Amniotic stem cell (primary cell): ENCODE data around the gene USP9X.
"Not testable (repeated sequence)": the region's sequence is repeated elsewhere in the genome, so short reads cannot be mapped to it uniquely, and the experiment has no call there.

ENCODE experiments used
- DNase-seq: peaks from one replicate; lab custom pipeline; 2025; lab: John Stamatoyannopoulos, UW

USP9X gene

DNA sequence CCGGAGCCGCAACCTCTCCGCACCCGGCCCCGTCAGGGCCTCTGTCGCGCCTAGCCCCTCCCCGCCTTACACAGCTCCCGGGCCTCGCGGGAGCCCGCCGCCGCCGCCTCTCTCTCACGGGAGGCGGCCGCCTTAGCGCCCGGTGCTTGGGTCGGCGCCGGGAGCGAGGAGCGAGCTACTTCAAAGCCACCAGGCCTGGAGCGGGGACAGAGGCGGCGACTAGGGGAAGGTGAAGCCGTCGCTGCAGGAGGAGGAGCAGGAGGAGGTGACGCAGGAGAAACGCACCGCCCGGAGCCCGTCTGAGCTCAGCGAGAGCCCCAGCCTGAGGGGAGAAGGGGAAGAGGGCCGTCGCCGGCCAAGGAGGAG is 250 bp downstream of the USP9X start:
- DNase-seq, result no peak

DNA sequence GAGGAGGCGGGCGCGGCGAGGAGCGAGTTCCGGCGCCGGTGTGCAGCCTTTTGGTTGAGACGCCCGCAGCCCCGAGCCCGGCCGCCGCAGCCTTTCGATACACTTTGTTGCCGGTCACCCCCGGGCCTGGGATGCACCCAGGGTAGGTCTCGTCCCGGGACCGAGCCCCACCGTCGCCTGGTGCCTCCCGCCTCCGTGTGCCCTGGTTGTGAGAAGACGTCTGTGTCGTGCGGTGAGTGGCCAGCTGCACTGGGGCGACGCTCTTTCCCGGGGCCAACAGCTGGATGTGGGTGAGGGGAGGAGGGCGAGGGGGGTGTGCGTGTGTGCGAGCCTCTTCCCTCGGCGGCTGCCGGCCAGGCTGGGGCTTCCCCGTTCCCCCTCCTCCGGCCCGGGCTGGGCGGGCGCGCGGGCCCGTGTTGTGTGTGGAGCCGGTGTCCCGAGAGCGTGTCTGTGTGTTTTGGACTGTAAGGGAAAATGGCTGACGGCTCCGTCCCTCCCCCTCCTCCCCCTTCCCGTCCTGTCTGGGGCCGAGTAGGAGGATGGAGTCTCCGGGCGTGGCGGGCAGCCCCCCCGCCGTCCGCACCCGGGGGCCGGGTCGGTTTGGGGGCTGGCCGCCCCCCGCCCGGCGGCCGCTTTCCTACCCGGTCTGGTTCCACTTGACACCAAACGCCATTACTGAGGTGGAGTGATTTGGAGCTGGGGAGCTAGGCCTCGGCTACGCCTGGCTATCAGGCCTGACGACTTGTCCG is 807 bp downstream of the USP9X start:
- no peak for DNase-seq

DNA sequence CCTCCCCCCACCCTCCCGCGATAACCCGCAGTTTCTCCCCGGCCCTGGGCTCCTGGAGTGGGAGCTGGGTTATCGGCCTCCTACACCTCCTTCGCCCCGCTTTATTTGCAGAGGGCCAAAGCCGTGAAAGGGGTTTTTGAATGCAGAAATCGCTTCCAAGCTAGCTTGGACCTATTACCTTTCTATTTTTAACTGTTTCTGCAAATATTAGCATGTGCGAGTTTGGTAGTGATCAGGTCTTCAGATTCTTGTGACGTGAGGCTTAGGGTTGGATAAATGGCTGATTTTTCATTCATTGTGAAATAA is 1.3 kb downstream of the USP9X start:
- DNase-seq, result peak; percentile 39

DNA sequence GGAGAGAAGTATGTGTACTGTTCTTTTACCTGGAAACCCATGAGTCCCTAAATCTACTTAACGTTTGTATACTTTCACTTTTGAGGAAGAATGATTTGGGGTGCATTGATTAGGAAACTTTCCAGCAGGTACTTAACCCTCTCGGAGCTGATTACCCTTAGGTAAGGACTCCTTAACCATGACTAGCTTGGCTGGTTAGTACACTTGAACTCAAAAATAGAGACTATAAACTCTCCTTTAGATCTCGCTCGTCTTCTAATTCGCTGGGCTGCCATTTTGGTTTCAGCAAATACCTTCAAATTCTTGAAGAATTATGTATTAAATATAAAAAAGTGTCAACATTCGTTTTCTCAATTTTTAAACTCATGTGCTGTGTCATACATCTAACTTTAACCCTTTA is 2.0 kb downstream of the USP9X start:
- no peak for DNase-seq

DNA sequence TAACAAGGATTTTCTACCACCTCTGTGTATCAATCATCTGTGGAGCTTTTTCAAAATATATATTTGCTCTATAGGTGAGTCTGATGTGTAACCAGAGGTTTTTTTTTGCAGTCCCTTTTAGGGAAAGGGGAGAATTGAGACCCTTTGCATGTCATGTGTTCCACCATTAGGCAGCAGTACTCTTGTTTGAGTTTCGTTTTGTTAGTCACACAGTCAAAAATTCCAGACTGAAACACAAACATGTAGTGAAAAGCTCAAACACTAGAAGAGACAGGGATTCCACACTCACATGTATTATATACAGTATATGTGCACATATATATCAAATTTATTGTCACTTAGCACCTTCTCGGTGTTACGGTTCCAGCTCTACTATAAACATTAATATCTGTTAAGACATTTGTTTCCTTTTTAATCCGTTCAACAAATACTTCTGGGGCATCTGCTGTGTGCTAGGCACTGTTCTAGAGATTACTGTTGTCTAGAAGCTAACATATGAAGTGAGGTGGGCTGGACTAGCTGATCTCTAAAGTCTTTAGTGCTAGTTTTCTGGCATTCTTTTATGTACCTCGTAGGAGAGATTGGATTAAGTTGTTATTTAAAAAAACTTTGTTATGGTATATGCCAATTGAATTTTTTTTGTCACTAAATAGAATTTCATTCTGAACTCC is 5.5 kb downstream of the USP9X start:
- DNase-seq, result no peak

DNA sequence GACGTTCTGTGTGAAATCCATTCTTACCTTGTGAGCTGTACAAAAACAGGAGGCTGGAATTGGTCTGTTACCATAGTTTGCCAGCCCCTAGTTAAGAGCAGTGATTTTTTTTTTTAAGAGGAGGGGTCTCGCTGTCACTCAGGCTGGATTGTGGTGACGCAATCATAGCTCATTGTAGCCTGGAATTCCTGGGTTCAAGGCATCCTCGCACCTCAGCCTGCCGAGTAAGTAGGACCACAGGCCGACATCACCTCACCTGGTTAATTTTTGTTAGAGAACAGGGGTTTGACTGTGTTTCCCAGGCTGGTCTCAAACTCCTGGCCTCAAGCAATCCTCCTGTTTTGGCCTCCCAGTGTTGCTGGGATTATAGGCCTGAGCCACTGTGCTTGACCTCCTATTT is 7.5 kb downstream of the USP9X start:
- DNase-seq, result no peak

DNA sequence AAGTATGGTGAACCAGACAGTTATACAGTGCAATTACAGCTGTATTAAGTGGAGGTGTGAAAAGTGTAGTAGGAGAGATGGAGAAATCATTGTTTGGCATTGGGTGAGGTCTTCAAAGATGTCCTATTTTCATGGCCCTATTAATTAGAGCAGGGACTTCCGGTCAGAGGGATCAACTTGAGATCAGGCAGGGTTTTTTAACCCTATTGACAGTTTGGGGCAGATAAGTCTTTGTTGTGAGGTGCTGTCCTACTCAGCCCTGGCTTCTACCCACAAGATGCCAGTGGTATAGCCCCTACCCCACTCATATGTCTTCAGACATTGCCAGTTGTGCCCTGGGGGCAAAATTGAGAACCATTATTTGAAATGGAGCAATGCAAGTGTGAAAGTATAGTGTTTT is 9.9 kb downstream of the USP9X start:
- no peak for DNase-seq

DNA sequence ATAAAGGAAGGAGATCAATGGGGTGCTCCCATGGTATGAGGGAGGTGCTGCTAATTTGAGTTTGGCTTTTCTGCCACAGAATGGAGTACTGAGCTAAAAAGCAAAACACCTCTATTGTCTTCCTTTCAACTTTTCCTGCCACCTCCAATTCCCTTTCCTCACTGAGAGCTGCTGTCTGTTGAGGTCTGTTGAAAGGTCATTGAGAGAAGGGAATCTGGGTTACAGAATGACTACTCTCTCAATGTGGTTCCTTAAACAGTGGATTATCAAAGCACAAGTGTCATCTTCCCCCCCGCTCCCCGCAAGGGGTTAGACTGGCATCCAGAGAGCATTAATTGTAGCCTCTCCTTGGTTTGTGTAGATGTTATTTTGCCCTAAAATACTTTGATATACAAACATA is 10.7 kb downstream of the USP9X start:
- no peak for DNase-seq

DNA sequence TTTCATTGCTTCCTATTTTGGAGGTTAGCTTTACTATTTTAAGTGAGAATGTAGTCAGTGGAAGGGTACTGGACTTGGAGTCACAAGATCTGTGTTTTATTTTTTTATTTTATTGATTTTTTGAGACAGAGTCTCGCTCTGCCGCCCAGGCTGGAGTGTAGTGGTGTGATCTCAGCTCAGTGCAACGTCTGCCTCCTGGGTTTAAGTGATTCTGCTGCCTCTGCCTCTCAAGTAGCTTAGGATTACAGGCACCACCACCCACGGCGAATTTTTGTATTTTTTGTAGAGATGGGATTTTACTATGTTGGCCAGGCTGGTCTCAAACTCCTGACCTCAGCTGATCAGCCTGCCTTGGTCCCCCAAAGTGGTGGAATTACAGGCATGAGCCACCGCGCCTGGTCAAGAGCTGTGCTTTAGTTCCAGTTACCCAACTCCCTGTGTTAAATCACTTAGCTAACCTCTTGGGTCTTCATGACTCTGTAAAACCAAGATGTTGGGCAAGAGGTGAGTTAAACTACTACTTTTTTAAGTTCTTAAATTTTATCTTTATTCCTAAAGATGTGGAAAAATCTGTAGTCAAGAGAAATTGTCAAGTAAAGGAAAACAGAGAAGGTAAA is 11.2 kb downstream of the USP9X start:
- no peak for DNase-seq

DNA sequence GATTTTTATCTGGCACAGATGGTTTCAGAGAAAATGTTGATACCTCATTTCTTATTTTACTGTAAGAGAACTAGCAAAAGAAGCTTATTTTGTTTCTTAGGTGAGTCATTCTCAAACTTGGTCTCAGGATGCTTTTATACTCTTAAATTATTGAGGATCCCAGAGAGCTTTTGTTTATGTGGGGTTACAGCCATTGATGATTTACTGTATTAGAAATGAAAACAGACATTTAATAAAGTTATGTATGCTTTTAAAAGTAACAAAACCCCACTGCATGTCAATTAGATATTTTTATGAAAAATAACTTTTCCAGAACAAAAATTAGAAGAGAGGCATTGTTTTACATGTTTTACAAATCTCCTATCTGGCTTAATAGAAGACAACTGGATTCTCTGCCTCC is 12.1 kb downstream of the USP9X start:
- DNase-seq, result no peak

DNA sequence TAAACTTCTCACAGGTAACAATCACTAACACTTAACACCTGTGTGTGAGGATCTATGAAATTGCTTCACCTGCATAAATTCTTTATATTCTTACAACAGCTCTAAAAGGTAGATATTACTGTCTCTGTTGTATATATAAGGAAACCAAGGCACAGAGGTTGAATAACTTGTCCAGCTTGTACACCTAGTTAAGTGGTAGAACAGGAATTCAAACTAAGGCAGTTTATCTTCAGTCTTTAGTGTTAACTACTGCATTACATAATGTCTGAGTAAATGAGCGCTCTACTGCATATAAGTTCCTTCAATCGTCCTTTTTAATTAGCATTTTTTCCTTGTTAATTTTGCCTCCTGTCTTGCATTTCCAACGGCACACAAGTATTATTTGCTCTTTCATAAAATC is 15.0 kb downstream of the USP9X start:
- DNase-seq, result no peak

DNA sequence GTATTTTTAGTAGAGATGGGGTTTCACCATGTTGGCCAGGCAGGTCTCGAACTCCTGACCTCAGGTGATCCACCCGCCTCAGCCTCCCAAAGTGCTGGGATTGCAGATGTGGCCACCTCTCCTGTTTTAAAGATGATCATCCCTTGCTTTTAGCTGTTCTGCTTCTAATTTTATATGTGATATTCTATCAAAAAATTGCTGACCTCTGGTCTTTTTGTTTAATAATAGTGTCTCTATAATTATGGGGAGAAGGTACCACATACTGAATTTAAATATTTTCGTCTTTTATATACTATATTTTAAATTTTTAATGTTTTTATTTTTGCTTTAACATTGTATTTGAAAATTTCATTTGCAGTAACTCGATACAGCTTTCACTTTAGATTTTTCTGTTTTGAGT is 15.6 kb downstream of the USP9X start:
- DNase-seq, result no peak

DNA sequence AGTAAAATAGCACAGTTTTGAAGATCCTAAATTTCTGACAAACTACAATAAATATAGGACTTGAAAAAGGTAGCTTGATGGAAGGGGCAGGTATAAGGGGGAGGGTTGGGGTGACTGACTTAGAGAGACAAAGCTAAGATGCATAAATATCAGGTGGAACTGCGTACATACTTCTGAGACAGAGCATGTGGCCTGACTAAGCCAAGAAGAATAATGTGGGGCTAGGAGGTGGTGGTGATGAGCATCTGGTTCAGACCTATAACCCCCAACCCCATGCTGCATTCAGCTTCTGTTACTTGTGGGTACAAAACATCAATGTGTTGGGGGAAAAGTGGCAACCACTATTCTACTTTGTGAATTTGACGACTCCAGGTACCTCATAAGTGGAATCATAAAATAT is 19.8 kb downstream of the USP9X start:
- DNase-seq, result no peak

DNA sequence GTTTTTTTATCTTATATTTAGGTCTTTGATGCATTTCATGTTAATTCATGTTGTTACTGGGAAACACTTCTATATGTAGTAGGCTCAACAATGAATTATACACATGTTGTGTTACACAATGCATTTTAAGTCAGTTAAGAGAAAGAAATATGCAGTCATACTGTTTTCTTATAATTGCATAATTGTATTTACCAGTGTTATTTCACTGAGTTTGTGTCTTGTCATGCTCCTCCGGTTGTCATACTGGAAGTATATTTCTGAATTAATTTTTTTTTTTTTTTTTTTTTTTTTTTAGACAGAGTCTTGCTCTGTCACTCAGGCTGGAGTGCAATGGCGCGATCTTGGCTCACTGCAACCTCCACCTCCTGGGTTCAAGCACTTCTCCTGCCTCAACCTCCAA is 21.0 kb downstream of the USP9X start:
- not testable (repeated sequence) for DNase-seq

DNA sequence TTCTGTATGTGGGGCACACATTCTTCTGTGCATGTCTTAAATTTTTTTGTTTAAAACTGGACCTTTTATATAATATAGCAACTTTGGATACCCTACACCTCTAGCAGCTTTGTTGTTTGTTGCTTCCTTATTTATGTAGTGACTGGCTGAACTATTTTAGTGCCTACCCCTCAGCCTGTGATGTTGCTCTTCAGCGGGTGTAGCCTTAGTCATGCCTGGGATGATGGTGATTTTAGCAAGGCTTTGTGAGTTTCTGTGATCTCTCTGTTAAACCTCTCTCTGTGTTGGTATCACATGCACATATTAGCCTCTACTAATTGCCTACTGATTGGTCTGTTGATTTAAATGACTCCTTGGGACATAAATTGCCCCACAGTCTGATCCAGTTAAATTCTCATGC is 22.8 kb downstream of the USP9X start:
- no peak for DNase-seq

DNA sequence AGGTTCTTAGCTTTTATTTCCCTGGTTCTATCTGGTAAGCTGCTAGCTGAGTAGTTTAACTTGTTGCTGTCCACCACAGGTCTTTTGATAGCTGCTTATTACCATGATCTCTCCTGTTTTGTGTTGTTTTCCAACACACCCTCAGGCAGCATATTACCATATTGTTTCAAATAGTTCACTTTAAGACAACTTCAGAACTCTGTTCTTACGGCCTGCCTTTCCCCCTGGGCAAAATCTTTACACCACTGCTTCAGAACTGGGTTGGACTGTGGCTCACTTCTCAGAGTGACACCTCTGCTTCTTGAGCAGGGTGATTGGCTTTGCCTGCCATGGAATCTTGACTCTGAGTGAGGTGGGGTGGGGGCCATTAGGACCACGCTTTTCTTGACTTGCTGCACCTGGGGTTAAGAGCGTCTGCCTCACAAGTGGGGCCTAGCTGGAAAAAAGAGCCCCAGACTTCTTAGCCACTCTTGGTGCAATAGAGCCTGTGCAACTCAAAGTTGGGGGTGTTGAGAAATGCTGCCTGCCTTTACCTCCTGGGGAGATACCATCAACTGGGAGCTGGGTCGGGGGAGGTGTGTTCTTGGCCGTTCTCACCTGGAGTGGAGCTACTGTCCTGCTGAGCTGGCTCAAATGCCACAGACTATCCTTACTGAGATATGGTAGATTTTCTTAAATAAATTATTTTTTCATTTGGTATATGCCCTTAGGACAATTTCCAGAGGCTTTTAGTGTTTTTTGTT is 23.4 kb downstream of the USP9X start:
- no peak for DNase-seq

DNA sequence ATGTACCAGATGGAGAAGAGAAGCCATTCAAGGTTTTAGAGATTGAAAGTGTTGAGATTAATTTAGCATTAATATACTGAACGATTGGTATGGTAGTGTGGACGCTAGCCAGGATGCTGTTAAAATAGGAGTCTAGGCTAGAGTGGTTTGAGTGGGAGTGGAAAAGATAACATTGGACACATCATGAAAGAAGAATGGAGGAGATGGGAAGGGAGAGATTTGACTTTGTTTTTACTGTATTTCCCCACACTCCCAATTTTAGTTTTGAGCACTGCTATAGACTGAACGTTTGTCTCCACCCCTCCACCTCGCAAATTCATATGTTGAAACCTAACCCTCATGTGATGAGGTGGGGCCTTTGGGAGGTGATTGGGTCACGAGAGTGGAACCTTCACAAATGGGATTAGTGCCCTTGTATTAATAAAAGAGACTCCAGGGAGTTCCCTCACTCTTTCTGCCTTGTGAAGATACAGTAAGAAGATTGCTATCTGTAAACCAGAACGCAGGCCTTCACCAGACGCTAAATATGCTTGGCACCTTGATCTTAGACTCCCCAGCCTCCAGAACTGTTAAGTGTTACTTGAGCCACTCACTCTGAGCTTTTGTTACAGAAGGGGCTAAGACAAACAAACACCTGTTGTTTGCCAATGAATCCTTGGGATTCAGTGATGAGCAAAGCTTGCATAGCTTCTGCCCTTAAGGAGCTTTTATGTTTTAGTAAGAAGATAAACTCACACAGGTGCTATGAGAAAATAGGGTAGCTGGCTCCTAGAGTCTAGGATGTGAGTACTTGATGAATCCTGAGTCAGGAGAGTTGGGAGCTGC is 25.8 kb downstream of the USP9X start:
- no peak for DNase-seq

DNA sequence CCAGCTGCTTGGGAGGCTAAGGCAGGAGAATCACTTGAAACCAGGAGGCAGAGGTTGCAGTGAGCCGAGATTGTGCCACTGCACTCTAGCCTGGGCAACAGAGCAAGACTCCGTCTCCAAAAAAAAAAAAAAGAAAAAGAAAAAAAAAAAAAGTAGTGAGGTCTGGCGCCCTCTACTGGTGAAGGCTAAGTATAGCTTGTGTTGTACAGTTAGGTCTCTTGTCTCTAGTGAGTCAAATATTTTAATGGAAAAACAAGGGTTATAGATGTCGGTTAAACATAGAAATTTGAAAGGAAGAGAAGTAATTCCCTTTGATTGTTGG is 29.8 kb downstream of the USP9X start:
- peak; percentile 1 for DNase-seq

DNA sequence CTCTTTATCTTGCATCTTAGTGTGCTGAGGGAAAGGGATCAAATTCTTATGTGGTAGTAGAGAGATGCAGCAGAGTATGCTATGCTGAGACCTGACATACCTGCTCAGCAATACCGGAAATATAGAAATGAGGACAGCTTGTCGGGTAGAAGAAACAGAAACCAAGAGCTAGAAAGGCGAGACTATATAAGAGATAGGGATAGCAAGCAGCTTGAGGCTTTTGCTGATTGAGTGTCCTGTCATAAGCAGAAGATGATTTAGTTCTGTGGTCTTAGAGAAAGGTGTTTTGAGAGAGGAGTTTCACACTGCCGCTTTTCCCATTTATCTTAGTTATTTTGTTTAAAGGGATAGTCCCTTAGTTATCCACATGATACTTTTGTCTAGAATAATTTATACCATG is 31.7 kb downstream of the USP9X start:
- DNase-seq, result no peak

DNA sequence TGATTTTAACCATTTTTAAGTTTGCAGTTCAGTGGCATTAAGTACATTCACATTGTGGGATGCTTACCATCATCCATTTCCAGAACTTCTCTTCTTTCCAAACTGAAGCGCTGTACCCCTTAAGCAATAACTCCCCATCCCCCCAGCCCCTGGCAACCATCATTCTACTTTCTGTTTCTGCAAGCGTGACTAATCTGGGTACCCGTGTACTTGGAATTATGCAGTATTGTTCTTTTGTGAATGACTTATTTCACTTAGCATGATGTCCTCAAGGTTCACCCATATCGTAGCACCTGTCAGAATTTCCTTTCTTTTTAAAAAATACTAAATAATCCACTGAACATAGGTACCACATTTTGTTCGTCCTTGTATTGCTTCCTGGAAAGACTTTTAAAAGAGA is 32.9 kb downstream of the USP9X start:
- no peak for DNase-seq

DNA sequence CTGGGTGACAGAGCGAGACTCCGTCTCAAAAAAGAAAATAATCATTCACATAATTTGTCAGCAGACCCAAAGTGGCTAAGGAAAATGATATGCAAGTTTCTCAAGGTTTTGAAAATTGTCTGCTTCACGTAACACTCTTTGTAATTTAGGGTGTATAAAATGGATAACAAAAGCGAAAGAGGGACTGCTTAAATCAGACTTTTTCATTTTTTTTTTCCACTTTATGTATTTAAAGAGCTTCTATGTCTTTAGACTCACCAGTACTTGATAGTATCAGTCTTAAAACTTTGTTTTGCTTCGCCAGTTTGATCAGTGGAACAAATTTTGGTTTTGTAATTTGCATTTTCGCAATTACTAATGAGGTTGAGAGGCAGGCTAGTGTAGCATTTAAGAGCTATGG is 34.6 kb downstream of the USP9X start:
- DNase-seq, result no peak

DNA sequence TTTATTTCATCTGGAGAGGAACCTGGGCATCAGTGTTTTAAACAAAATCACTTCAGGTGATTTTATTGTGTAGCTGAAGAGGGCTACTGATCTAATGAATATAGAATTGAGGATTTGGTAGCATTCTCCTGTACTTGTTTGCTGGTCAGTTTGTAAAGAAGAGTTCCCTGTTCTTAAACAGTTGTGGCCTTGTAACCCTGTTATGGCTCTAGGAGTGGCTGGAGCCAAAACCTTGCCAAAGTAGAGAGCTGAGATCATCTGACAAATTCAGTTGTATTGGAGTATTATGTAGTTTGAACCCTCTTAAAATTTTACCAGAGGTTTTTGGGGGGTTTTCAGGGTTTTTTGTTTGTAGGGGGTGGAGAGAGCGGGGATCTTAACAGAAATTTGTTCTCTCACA is 36.5 kb downstream of the USP9X start:
- no peak for DNase-seq
